ENCODE measurements around the gene CDCP1.
"Not testable (repeated sequence)": the region's sequence is repeated elsewhere in the genome, so short reads cannot be mapped to it uniquely, and the experiment has no call there.

Gene CDCP1

GRCh38 chr3:45170096-45170495 lies 23.9 kb upstream of the CDCP1 start:
- DNase-seq (ENCODE audit: low read depth in 1 of 2, low spot score in 1 of 2), result no peak

DNA sequence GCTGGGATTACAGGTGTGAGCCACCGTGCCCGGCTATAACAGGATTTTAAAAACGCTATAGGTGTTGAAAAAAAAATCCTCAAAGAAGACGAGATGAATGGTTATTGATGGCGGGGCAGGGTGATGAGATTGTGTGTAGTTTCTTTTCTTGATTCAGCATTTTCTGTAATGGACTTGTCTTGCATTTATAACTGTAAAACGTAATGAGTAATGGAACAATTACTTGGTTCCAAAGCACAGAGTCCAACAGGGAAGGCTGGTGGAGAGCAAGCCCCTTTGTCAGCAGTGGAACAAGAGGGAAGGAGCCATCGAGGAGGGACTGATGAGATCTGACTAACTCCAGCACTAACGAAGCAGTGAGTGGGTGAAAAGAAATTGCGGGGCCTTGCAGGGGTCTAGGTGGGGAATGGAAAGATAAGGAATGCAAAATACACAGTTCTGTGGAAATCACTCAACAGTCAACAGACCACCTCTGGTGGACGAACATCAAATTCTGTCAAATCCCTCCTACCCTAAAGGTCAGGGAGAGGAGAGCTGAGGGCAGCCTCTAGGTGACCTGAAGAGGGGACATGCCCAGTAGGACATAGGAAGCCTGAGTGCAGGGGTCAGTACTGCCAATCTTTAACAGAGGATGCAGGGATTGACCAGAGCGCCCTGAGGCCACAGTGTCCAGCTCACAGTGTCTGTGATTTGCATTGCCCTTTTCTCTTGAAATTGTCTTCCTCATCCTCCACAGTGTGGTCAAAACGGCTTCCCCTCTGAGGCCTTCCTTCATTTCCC lies 23.1 kb upstream of the CDCP1 start:
- no peak for DNase-seq (ENCODE audit: low read depth in 1 of 2, low spot score in 1 of 2)

- DNase-seq (ENCODE audit: low read depth in 1 of 2, low spot score in 1 of 2), result no peak
These were observed 22.3 kb upstream of the CDCP1 start for GRCh38 chr3:45168451-45168850.

- DNase-seq (ENCODE audit: low read depth in 1 of 2, low spot score in 1 of 2), result peak; percentile 62 to 82
These were observed 21.1 kb upstream of the CDCP1 start for GRCh38 chr3:45167011-45167911.

- DNase-seq (ENCODE audit: low read depth in 1 of 2, low spot score in 1 of 2), result no peak
These were observed 20.2 kb upstream of the CDCP1 start for GRCh38 chr3:45166321-45166879.

GRCh38 chr3:45165497-45166283 lies 19.5 kb upstream of the CDCP1 start:
- DNase-seq (ENCODE audit: low read depth in 1 of 2, low spot score in 1 of 2), result no peak

- DNase-seq (ENCODE audit: low read depth in 1 of 2, low spot score in 1 of 2), result no peak
These were observed 17.9 kb upstream of the CDCP1 start for GRCh38 chr3:45164056-45164455.

DNA sequence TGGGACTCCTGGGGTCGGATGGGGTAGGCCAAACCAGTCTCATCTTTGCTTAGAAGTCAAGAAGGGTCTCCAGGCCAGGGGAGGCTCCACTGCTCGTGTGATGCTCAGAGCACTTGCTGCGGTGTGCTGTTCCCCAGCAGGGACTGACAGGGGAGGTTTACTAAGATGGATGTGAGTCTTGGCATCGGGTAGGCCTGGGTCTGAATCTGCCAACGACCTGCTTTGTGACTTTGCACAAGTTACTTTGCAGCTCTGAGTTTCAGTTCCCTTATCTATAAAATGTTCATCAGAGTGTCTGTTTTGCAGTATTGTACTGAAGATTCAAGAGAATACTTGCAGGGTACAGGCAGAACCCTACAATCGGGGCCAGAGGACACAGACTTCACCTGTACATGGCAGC lies 17.3 kb upstream of the CDCP1 start:
- no peak for DNase-seq (ENCODE audit: low read depth in 1 of 2, low spot score in 1 of 2)

GRCh38 chr3:45154641-45155147 lies 8.5 kb upstream of the CDCP1 start:
- DNase-seq (ENCODE audit: low read depth in 1 of 2, low spot score in 1 of 2), result no peak

GRCh38 chr3:45153658-45154437 lies 7.7 kb upstream of the CDCP1 start:
- no peak for DNase-seq (ENCODE audit: low read depth in 1 of 2, low spot score in 1 of 2)

GRCh38 chr3:45152307-45152706 lies 6.1 kb upstream of the CDCP1 start:
- DNase-seq (ENCODE audit: low read depth in 1 of 2, low spot score in 1 of 2), result no peak

GRCh38 chr3:45151100-45151499 lies 4.9 kb upstream of the CDCP1 start:
- no peak for DNase-seq (ENCODE audit: low read depth in 1 of 2, low spot score in 1 of 2)

GRCh38 chr3:45148921-45149320 lies 2.7 kb upstream of the CDCP1 start:
- DNase-seq (ENCODE audit: low read depth in 1 of 2, low spot score in 1 of 2), result no peak

GRCh38 chr3:45145223-45145622 lies 955 bp downstream of the CDCP1 start:
- DNase-seq (ENCODE audit: low read depth in 1 of 2, low spot score in 1 of 2), result no peak

DNA sequence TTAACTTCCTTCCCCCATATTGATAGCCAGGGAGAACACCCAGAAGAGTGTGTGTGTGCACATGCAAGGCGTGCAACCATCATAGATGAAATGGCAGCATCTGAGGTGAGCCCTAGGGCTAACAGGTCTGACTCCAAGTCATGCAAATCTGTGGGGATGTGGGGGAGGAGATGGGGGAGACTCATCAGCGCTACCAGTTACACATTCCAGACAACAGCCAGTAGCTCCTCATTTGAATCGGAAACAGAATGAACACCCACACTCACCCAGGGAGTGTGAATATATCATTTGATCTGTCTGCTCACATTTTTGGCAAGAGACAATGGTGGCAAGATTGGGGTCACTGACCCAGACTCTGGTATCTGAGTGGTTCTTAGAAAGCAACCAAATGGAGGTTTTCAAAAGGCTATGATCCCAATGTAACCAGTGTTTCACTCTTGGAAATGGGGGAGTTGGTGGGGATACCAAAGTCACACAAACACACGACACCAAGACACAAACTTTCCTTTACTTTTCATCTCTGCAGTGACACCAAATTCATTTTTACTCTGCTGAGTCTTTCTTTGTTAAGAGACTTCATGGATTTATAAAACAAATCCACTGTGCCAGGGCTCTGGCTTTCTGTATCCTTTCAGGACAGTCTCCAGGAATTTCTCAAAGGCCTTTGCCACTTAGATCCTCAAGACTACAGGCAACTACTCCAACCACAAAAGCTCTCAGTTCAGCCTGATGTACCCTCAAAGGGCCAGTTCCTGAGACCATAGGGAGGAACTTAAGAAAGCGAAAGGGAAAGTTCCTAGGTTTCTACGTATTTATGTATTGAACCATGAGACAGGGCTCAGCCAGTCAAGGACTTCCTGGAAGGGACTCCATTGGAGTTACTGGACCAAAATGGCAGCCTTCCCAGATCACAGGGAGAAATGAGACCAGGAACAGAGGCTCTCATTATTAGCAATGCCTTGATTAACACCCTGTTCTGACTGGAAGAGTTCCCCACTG lies 2.2 kb downstream of the CDCP1 start:
- no peak for DNase-seq (ENCODE audit: low read depth in 1 of 2, low spot score in 1 of 2)

DNA sequence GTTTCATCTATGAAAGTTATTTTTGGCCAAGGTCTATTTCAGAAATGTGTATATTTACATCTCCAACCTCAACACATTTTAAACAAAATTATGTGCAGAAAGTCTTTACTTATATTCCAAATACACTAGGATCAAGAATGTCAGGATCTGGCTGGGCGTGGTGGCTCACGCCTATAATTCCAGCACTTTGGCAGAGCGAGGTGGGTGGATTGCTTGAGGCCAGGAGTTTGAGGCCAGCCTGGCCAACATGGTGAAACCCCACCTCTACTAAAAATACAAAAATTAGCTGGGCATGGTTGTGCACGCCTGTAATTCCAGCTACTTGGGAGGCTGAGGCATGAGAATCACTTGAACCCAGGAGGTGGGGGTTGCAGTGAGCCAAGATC lies 5.4 kb downstream of the CDCP1 start:
- DNase-seq (ENCODE audit: low read depth in 1 of 2, low spot score in 1 of 2), result not testable (repeated sequence)

- DNase-seq (ENCODE audit: low read depth in 1 of 2, low spot score in 1 of 2), result no peak
These were observed 5.9 kb downstream of the CDCP1 start for GRCh38 chr3:45140141-45140769.

GRCh38 chr3:45139372-45140140 lies 6.6 kb downstream of the CDCP1 start:
- no peak for DNase-seq (ENCODE audit: low read depth in 1 of 2, low spot score in 1 of 2)

Data from activated CD4-positive, alpha-beta T cell treated with anti-CD3 and anti-CD28 coated beads, Interleukin-2, amount 50 U/mL, for 24 hours (primary cell).